RPMI8226 (cell line): Measurements from ENCODE around the gene P4HB.
A peak's percentile ranks its signal among the peaks of the same experiment; 100 is the strongest.

Experiments
- DNase-seq: peaks from one replicate; pipeline ENCODE4 v3.0.0-alpha.2; 2015

P4HB gene

DNA sequence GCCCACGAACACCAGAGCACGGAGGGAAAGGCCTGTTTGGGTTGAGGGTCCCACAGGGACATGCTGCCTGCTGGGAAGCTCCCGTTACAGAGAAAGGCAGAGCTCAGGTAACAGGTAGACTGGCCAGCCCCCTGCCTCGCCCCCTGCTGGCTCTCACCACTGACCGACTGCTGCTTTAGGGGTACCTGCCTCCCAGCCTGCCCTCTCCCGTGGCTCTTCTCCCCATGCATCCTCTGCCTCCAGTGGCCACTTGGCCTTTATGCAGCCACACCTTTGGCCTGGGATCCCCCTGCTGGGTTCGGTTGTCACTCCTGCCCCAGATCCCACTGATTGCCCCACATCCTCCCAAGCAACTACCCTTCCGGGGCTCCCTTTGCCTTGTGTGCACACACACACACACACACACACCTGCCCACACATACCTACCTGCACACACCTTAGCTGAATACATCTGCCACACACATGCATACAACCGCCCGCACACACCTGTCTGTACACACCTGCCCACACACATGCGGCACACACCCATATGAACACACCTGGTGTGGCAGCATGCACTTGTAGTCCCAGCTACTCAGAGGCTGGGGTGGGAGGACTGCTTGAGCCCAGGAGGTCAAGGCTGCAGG is 34.4 kb downstream of the P4HB start:
- no peak for DNase-seq

DNA sequence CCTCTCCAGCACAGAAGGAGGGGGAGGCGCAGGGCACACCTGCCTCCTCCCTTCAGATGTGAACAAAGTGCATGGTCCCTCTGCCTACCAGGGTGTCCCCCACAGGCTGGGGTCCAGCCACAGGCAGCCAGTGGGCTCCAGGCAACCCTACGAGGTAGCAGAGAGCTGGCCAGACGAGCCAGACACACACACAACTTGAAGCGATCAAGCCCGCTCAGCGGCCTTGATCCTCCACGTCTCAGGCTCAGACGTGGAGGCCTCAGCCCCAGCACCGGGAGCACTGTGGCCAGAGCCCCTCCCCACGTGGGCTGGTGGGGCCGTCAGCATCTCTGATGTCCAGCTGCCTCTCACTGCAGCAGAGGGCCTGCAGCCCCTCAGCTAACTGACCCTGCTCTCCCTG is 35.7 kb downstream of the P4HB start:
- no peak for DNase-seq

DNA sequence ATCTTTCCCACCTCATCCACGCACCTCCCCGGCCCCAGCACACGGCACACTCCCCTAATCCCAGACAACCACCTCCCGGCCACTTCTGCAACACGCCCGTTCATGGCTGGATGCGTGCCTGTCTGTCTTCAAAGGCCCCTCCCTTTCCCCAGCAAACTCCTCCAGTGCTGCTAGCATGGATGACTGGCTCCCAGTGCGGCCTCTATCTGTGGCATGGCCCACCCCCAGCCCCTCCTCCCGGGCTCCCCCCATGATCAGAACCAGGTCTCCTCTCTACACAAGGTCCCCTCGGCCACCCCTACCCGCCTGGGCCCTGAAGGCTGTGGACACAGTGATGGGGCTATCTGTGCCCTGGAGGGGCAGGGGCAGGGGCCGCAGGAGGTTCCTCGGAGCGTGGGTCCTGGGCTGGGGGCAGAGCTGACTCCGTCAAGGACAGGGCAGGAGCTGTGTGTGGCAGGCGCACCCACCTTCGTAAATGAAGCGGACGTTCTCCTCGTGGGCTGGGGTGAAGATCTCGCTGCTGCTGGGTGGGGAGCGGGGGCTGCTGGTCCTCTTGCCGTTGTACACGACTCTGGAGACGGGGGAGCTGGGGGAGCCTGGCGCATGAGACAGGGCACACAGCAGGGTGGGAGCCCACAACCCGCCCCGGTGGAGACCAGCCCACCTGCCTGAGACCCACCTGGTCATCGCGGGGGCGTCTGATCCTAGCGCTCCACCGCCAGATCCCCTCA is 36.4 kb downstream of the P4HB start:
- DNase-seq = no peak

DNA sequence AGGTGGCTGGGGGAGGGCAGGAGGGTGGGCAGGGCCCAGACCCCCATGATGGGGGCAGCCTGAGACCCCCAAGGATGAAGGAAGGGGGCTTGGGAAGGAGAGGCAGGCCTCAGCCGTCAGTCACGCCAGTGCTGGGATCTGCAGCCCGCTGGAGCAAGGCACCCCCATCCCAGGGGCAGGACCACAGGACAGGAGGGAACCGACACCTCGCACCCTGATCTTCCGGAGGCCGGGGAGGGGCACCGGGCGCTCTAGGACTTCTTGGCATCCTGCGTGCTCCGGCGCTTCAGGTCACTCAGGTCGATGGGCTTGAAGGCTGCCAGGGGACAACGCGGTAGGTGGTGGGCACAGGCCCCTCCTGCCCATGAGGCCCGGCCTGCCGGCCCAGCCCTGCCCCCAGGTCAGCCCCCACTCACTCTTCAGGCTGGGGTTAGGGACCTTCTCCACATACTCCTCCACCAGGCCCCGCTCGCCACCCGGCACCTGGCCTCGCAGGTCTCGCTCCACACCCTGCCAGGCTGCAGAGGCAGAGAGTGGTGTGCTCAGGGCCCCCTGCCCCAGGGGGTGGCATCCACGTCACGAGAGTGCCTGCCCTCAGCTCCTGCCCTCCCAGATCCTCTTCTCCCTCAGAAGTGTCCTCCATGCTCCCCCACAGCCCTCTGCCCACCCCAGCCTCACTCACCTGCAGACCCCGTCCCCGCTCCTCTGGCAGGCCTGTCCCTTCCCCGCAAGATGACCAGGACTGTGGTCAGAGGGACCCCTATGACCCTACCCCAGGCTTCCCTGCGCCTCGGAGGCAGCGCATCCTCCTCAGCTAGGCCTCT is 37.1 kb downstream of the P4HB start:
- DNase-seq = no peak

DNA sequence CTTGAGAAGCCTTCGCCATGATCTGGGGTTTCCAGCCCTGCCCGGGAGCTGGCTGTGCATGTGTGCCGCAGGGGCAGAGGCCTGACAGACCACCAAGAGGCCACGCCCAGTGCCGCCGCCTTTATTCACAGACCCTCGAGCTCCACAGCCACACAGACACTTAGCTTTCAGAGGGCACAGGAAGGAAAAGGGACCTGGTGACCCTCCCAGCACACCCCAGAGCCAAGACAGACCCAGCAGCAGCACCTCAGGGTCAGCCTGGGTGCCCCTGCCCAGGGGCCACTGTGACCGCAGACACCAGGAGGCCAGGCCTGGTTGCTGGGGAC is 38.1 kb downstream of the P4HB start:
- DNase-seq = no peak

DNA sequence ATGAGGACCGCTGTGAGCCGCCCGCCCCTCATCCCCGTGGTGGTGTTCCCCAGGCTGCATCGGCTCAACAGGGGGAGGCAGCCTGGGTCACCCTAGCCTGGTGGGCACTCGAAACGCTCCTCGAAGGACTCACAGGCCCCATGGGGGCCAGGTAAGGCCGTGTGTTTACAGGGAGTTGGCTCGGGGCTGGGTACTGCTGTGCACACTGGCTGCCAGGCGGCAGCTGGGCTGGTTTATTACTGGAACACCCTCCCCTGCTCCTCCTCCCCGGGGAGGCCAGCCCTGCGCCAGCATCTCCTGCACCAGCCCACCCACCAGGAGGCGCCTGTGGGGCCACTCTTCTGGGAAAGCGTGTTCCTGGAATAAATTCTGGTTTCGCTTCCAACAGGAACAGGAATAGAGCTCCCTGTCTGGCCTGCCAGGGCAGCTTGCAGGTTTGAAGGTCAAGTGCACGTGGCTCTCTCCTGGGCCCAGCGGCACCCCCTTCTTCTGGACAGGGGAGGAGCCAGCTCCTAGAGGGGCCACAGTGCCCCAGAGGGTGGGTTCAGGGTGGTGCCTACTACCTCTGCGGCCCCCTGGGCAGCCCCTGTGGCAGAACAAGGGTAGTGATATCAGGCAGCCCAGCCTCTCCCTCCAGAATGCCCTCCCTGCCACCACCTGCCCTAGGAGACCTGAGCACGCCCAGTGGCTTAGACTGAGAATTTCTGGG is 38.6 kb downstream of the P4HB start:
- DNase-seq = peak; percentile 53

DNA sequence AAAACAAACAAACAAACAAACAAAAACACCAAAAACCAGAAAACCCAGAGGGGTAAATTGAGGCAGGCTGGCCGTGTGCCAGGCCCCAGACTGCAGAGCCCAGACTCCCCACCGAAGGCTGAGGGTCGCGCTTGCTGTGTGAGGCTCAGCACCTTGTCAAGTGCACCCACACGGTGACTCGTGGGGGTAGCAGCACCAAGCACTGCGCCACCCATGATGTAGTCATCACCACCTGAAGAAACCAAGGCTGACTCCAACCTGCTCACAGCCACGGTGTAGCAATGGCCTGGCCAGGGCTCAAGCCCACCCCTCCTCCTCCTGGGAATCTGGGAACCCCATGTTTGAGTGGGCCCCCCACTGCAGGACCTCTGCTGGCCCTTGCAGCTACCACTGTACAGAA is 39.2 kb downstream of the P4HB start:
- no peak for DNase-seq

DNA sequence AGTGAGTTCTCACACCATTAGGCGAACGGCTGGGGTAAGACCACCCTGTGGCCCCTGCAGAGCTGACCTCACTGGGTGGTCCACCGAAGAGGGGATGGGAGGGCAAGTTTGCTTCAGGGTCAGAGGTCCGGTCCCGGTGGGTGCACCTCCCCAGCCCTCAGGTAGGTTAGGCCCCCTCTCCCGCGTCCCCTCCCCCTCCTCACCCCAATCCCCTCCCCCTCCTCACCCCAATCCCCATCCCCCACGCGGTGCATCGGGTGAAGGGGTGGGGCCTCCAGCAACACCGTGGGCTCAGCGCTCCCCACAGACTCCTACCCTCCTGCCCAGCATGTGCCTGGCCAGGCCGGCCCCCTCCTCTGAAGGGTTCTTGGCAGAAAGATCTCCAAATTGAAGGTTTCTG is 40.6 kb downstream of the P4HB start:
- no peak for DNase-seq

DNA sequence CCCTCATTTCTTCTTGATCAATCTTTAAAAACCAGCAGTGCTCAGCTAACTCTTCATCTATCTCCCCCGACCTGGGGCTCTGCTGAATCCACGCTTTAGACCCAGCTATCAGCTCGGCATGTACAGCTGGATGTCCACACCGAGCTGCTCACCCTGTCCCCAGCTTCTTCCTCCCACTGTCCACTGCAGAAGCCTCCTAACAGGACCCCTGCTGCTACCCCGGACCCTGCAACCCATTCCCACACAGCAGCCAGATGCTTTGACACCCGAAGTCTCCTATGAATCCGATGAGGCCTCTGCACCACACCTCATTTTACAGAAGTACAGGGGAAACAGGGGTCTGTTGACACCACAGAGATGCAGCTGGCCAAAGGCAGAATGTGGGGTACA is 42.6 kb downstream of the P4HB start:
- no peak for DNase-seq

DNA sequence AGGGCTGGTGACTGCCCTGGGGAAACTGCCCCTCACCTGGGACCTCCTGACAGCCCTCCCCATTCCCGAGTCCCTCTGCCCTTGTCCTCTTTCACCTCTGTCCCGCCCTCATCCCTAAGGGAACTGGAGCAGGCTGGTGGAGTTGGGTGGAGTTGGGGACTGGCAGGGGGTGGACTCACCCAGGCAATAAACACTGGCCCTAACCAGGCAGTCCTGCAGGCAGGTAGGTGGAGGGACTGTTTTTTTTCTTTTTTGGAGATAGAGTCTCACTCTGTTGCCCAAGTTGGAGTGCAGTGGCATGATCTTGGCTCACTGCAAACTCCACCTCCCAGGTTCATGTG is 44.7 kb downstream of the P4HB start:
- no peak for DNase-seq

DNA sequence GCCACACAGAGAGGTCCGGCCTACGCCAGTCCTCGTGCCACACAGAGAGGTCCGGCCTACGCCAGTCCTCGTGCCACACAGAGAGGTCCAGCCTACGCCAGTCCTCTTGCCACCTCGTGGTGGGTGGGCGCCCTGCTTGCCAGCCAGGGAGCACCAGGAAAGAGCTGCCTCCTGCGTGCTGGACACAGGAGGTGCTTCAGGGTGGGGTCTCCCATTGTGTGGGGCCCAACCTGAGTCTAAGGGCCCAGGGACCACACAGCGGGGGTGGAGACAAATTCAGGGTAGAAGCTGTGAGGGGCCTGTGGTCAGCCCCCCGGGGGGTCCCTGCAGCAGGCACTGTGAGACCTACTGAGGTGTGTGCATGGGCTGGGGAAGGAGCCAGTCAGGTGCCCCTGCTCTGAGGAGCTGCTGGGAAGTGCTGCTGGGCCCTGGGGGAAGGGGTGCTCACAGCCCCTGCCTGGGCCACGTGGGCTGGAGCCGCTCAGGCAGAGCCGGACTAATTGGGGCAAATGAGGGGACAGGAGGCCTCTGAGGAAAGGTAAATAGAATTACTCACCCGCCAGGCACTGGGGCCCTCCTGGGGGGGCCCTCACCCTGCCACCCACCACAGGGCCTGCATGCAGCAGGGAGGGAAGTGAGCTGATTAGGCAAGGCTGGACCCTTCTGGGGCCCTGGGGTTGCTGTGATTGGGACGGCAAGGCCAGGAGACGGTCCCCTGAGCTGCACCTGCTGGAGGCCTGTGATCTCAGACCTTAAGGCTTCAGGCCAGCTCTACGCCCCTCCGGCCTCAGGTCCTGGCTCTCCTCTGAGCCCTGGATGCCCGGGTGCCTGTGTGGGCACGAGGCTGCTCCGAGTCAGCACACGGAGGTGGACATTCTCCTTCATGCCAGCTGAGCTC is 45.3 kb downstream of the P4HB start:
- DNase-seq = no peak

DNA sequence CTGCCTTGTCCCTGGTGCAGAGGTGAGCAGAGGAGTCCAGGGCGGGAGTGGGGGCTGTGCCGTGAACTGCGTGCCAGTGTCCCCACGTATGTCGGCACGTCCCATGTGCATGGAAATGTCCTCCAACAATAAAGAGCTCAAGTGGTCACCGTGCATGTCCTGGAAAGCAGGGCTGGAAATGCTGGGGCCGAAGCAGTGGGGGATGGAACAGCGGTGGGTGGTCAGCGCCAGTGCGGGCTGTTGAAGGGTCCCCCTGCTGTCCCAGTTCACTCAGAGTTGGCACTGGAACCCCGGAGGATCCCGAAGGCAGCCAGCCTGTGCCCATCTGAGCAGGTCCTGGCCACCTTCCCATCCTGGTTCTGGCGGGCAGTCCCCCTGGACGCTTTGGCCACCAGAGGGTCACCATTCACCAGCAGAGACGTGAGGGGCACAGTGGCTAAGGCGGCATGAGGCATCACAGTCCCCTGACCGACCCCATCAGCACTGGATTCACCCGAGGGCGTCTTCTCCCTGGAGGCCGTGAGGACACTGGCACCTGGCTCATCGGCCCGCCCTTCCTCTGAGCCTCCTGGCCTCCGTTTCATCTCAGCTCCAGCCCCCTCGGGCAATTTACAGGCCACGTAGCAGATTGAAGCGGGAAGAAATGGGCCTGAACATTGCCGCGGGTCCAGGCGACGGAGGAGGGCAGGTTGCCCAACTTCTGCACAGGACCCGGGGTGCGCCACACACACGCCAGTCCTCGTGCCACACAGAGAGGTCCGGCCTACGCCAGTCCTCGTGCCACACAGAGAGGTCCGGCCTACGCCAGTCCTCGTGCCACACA is 46.3 kb downstream of the P4HB start:
- no peak for DNase-seq

DNA sequence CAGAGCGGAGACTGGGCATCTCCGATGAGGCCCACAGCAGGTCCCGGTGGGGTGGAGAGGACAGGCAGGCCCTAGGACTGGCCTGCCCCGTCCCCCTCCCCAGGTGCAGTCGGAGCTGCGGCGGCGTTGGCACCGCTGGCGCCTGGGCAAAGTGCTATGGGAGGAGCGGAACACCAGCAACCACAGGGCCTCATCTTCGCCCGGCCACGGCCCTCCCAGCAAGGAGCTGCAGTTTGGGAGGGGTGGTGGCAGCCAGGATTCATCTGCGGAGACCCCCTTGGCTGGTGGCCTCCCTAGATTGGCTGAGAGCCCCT is 47.0 kb downstream of the P4HB start:
- no peak for DNase-seq

DNA sequence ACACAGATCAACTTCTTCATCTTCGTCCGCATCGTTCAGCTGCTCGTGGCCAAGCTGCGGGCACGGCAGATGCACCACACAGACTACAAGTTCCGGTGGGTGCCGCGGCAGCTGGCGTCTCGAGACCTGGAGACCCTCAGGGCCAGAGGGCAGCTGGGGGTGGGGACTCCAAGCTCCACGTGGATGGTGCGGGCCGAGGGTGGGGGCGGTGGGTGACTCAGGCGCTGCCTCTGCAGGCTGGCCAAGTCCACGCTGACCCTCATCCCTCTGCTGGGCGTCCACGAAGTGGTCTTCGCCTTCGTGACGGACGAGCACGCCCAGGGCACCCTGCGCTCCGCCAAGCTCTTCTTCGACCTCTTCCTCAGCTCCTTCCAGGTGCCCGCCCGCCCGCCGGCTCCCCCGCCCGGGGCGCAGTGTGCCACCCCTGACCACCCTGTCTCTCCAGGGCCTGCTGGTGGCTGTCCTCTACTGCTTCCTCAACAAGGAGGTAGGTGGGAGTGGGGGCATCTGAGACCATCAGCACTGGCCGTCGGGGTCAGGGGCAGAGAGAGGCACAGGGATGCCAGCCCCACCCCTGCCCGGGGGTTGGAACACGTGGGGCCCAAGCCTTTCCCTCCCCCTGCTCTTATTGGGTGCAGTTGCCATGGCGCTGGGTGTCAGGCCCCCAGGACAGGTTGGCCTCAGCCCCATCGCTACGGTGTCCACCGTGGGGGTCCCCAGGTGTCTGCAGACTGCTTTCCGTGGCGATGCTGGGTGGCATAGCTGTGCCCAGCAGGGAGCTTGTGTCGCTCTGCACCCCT is 47.6 kb downstream of the P4HB start:
- DNase-seq = no peak

DNA sequence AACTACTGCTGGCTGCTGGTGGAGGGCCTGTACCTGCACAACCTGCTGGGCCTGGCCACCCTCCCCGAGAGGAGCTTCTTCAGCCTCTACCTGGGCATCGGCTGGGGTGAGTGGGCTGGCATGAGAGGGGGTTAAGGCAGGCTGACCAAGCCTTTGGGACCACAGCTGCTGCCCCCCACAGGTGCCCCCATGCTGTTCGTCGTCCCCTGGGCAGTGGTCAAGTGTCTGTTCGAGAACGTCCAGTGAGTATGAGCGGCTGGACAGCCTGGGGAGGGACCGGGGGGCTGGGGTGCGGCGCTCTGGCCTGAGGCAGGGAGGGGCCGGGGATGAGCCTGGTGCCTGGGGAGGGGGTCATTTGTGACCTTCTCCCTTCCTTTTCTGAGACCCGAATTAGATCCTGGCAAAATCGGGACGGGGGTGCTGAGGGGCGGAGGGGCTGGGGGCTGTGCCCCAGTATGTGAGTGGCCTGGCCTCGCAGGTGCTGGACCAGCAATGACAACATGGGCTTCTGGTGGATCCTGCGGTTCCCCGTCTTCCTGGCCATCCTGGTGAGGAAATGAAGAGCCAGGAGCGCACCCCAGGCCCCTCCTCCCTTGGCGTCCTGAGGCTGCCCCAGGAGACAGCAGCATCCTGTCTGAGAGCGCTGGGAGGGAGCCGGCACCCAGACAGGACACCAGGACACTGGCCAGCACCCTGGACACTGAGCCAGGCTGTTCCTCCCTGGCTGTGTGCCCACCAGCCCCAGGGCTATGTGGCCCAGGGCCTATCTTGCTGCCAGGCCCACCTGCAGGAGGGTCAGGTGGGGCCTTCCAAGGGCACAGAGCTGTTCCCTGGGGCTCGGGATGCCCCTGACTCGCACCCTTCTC is 48.4 kb downstream of the P4HB start:
- DNase-seq = no peak

DNA sequence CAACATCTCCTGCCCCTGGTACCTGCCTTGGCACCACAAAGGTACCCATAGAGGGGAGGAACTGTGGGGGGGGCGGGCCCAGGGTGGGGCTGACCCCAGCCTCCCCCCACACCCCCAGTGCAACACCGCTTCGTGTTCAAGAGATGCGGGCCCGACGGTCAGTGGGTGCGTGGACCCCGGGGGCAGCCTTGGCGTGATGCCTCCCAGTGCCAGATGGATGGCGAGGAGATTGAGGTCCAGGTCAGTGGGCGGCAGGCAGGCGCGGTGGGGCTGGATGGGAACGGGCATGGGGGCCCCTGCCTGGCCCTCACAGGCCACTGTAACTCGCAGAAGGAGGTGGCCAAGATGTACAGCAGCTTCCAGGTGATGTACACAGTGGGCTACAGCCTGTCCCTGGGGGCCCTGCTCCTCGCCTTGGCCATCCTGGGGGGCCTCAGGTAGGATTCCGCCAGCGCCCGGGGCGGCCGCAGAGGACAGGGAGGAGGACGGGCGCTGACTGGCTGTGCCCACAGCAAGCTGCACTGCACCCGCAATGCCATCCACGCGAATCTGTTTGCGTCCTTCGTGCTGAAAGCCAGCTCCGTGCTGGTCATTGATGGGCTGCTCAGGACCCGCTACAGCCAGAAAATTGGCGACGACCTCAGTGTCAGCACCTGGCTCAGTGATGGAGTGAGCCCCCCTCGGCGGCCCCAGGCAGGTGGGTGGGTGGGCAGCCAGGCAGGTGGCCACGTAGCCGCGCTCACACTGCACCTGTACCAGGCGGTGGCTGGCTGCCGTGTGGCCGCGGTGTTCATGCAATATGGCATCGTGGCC is 49.2 kb downstream of the P4HB start:
- DNase-seq = no peak

DNA sequence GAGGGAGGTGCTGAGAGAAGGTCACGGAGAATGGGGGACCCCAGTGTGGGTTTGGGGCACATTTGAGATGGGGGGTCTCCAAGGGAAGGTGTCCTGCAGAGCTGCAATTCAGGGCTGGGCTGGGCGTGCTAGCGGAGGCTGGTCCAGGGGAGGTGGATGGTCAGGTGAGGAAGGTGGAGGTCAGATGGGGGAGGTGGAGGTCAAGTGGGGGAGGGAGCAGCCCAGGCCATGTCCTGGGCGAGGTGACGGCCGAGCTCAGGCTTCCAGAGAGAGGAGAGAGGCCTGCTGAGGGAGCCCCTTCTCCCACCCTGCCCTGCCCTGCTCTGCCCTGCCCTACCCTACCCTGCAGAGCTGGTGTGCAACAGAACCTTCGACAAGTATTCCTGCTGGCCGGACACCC is 49.9 kb downstream of the P4HB start:
- DNase-seq = no peak

DNA sequence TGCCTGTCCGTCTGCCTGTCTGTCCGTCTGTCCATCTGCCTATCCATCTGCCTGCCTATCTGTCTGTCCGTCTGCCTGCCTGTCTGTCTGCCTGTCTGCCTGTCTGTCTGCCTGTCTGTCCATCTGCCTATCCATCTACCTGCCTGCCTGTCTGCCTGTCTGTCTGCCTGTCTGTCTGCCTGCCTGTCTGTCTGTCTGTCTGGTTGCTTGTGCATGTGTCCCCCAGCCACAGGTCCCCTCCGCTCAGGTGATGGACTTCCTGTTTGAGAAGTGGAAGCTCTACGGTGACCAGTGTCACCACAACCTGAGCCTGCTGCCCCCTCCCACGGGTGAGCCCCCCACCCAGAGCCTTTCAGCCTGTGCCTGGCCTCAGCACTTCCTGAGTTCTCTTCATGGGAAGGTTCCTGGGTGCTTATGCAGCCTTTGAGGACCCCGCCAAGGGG is 50.8 kb downstream of the P4HB start:
- no peak for DNase-seq
